Endodermal cell (in vitro differentiated cells): ENCODE data around the gene CLCN2. TPM values are rescaled to one million over a fixed set of nuclear protein-coding genes. Genes with fewer than 3 reads are reported as not detected.
A peak's percentile ranks its signal among the peaks of the same experiment; 100 is the strongest.

Experiments used
- DNase-seq: peaks from one replicate; pipeline ENCODE4 v3.0.0-alpha.2; 2017
- H3K27ac ChIP-seq: 2 replicates; pipeline ENCODE4 v1.5.1; 2013; ENCODE audit warnings: mild to moderate bottlenecking, low read depth, low read length, moderate library complexity
- H3K27me3 ChIP-seq: 2 replicates; pipeline ENCODE4 v1.6.1; 2013; ENCODE audit warnings: mild to moderate bottlenecking, low read length, moderate library complexity; ENCODE audit not compliant: insufficient read depth, control insufficient read depth, poor library complexity, severe bottlenecking
- H3K36me3 ChIP-seq: 2 replicates; pipeline ENCODE4 v1.7.0; 2013; ENCODE audit warnings: mild to moderate bottlenecking, low read length, moderate library complexity; ENCODE audit not compliant: control insufficient read depth, insufficient read depth
- H3K4me1 ChIP-seq: one replicate; pipeline ENCODE4 v1.7.0; 2013; ENCODE audit warnings: low read length; ENCODE audit not compliant: control insufficient read depth, insufficient read depth
- H3K4me3 ChIP-seq: 2 replicates; pipeline ENCODE4 v1.5.1; 2013; ENCODE audit warnings: mild to moderate bottlenecking, low read length, moderate library complexity
- H3K9ac ChIP-seq: 2 replicates; pipeline ENCODE4 v1.6.1; 2013; ENCODE audit warnings: mild to moderate bottlenecking, low read length, moderate library complexity; ENCODE audit not compliant: poor library complexity, severe bottlenecking; ENCODE audit errors: extremely low read depth
- H3K9me3 ChIP-seq: 2 replicates; pipeline ENCODE4 v1.6.1; 2013; ENCODE audit warnings: mild to moderate bottlenecking, low read length, moderate library complexity; ENCODE audit not compliant: control insufficient read depth
- H3K27ac Mint-ChIP-seq: 2 replicates; pipeline ENCODE4 v1.8.0; 2020; ENCODE audit warnings: mixed read lengths
- H3K27me3 Mint-ChIP-seq: 2 replicates; pipeline ENCODE4 v1.8.0; 2021; ENCODE audit warnings: mild to moderate bottlenecking, mixed read lengths; ENCODE audit not compliant: insufficient read depth
- H3K36me3 Mint-ChIP-seq: 2 replicates; pipeline ENCODE4 v1.8.0; 2020; ENCODE audit warnings: low read depth, mixed read lengths
- H3K4me1 Mint-ChIP-seq: 2 replicates; pipeline ENCODE4 v1.8.0; 2020; ENCODE audit warnings: mixed read lengths
- H3K4me3 Mint-ChIP-seq: 2 replicates; pipeline ENCODE4 v1.8.0; 2020; ENCODE audit warnings: mild to moderate bottlenecking, moderate library complexity, mixed read lengths
- H3K9me3 Mint-ChIP-seq: 2 replicates; pipeline ENCODE4 v1.8.0; 2020; ENCODE audit warnings: mild to moderate bottlenecking, mixed read lengths
- CTCF ChIP-seq: fragments of 200-600 bp; sonication (generic); conservative IDR thresholded peaks from 2 replicates; pipeline ENCODE4 v1.5.0; 2021; ENCODE audit warnings: antibody characterized with exemption, mild to moderate bottlenecking
- WGBS, 2 experiments: methylation state at CpG; one replicate each; pipeline versions ENCODE4 v1.1.5 to v1.1.7; 2013; ENCODE audit warnings: missing lambda C conversion rate in 2 of 2, mixed read lengths in 1 of 2; ENCODE audit not compliant: insufficient coverage in 1 of 2, insufficient read length in 1 of 2; 5-methylcytosine and 5-hydroxymethylcytosine counted together
- total RNA-seq, 2 donors: library from RNA; stranded (reverse); fragmentation: NEBNext Ultra II Directional in 1 of 2; extraction: Animal tissue kit (Norgen Biotek cat#: 25700) in 1 of 2; gene quantifications; 2 replicates in 1 of 2; 3 replicates in 1 of 2; pipeline ENCODE4 v1.2.1, GENCODE V29; 2021

The CLCN2 gene
- total RNA-seq, 2 donors from 2014 or later: 32.4 to 38.4 TPM

- Histone ChIP-seq H3K9ac (no peak overlapping the region), H3K27me3 (no peaks in the 10 kb centered on the region), H3K9me3 (no peaks in the 10 kb centered on the region), H3K36me3 (peaks cover 25% of the 10 kb centered on the region), H3K4me1 (no peaks in the 10 kb centered on the region), H3K4me3 (no peak overlapping the region), H3K27ac (peak overlapping the region; percentile 89)
- no peak for DNase-seq
- 83 to 92% methylated on average over 5 to 8 of the region's 8 CpGs for WGBS, 2 experiments
- no peaks in the 10 kb centered on the region for H3K9me3 Mint-ChIP-seq
- peaks cover 4% of the 10 kb centered on the region for H3K27me3 Mint-ChIP-seq
- TF ChIP-seq CTCF: no peak
- peaks cover 14% of the 10 kb centered on the region for H3K4me1 Mint-ChIP-seq
- no peak overlapping the region for H3K27ac Mint-ChIP-seq
- H3K4me3 Mint-ChIP-seq: no peak overlapping the region
- peaks cover 27% of the 10 kb centered on the region for H3K36me3 Mint-ChIP-seq
These were observed 22.4 kb downstream of the CLCN2 start for GRCh38 chr3:184339001-184339400.

GRCh38 chr3:184338511-184338945, 22.9 kb downstream of the CLCN2 start:
- peak overlapping the region; percentile 35 for H3K27ac Mint-ChIP-seq

GRCh38 chr3:184337981-184338380, 23.4 kb downstream of the CLCN2 start:
- peak overlapping the region; percentile 8 for H3K27ac Mint-ChIP-seq
- peaks cover 14% of the 10 kb centered on the region for H3K4me1 Mint-ChIP-seq
- peaks cover 35% of the 10 kb centered on the region for H3K36me3 Mint-ChIP-seq

More at GRCh38 chr3:184338511-184338945, 22.9 kb downstream of the CLCN2 start:
- Histone ChIP-seq H3K4me3 (no peak overlapping the region), H3K36me3 (peaks cover 27% of the 10 kb centered on the region), H3K27ac (peak overlapping the region; percentile 89), H3K27me3 (no peaks in the 10 kb centered on the region), H3K4me1 (no peaks in the 10 kb centered on the region), H3K9ac (no peak overlapping the region), H3K9me3 (no peaks in the 10 kb centered on the region)
- DNase-seq: peak; percentile 93
- Mint-ChIP-seq H3K4me1 (peaks cover 14% of the 10 kb centered on the region), H3K27me3 (peaks cover 4% of the 10 kb centered on the region), H3K4me3 (peak overlapping the region; percentile 15), H3K9me3 (no peaks in the 10 kb centered on the region), H3K36me3 (peaks cover 32% of the 10 kb centered on the region)
- 32 to 75% methylated on average over 14 to 37 of the region's 37 CpGs for WGBS, 2 experiments
- TF ChIP-seq CTCF: peak; percentile 49

More at GRCh38 chr3:184337981-184338380, 23.4 kb downstream of the CLCN2 start:
- H3K4me1 ChIP-seq: no peaks in the 10 kb centered on the region
- no peaks in the 10 kb centered on the region for H3K27me3 ChIP-seq
- H3K27ac ChIP-seq: peak overlapping the region; percentile 89
- H3K9me3 Mint-ChIP-seq: no peaks in the 10 kb centered on the region
- peaks cover 4% of the 10 kb centered on the region for H3K27me3 Mint-ChIP-seq
- no peak overlapping the region for H3K9ac ChIP-seq
- WGBS, 2 experiments: 78 to 88% methylated on average over 6 to 7 of the region's 7 CpGs
- no peak overlapping the region for H3K4me3 ChIP-seq
- H3K4me3 Mint-ChIP-seq: peak overlapping the region; percentile 15
- no peak for TF ChIP-seq CTCF
- H3K36me3 ChIP-seq: peaks cover 27% of the 10 kb centered on the region
- no peak for DNase-seq
- no peaks in the 10 kb centered on the region for H3K9me3 ChIP-seq
